SW 1271 (cell line): ENCODE results near the gene TGFBR2.
A peak's percentile ranks its signal among the peaks of the same experiment; 100 is the strongest.
"Not testable (repeated sequence)": the region's sequence is repeated elsewhere in the genome, so short reads cannot be mapped to it uniquely, and the experiment has no call there.

Experiments
- DNase-seq, 2 experiments: peaks; one replicate each; lab custom pipeline; 2025; lab: John Stamatoyannopoulos, UW

The TGFBR2 gene

GRCh38 chr3:30658328-30659052 lies 52.1 kb downstream of the TGFBR2 start:
- DNase-seq, result peak in 1 of 2 experiments; percentile 63

- DNase-seq, result peak; percentile 85 to 99
Observed at GRCh38 chr3:30659270-30660130, 53.1 kb downstream of the TGFBR2 start.

DNA sequence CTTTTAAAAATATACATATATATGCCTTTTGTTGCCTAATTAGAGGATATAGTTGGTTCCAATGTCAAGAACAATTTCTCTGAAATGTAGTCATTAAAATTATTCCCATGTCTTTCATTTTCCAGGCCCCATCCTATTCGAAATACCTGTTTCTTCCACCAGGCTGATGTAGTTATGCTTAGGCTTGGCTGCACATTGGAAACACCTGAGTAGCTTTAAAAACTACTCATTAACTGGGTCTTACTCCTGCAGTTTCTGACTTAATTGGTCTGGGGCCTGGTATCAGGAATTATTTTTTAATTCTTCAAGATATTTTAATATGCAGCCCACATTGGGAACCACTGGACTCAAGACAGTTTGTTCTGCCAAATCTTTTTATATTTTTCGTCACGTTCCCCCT lies 53.7 kb downstream of the TGFBR2 start:
- DNase-seq, result no peak

- DNase-seq, result no peak
Observed at GRCh38 chr3:30660656-30661055, 54.3 kb downstream of the TGFBR2 start.

DNA sequence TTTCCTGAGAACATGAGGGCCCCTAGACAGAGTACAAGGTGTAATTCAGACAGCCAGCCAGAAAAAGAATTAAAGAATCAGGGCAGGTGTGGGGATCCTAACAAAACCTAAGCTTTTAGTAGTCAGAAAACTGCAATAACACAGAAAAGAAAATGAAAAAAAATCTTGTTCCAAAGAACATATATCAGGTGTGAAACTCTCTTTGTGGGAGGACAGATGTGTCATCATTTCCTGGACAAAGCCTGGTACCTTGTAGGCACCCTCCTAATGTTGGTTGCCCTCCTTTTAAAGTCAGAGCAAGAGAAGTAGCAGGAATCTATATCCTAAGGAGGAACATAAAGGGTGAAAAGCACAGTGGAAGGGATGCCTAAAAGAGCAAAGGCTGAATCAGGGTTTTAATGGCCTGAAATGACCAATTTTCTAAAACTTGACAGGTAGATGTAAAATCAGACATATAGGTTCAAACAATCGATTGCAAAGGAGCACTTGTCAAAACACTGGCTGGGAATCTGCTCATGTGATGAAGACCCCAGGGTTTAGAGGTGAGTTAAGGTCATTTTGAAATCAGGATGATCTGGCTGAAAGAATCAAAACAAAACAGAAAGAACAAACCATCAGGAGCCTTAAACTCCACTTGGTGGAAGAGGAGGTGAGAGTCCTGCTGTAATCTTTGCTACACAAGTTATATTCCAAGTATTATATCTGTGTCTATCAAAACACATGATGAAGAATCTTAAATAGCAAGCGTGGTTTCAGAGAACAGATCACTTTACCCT lies 54.9 kb downstream of the TGFBR2 start:
- DNase-seq, result no peak

DNA sequence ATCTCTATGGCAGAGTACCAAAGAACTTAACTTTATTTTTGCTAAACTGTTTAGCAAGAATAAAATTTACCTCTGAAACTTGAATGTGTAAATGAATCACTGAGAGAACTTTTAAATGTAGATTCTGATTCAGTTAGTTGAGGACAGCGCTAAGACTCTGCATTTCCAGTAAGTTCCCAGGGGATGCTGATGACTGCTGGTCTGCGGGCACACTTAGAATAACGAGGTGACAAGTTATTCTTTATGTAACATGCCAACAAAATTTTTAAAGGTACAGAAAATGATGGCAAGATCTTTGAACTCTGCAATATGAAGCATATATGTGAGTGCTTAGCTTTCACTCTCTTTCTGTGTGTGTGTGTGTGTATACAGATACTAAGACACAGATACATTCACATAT lies 56.4 kb downstream of the TGFBR2 start:
- no peak for DNase-seq

GRCh38 chr3:30663533-30664241 lies 57.3 kb downstream of the TGFBR2 start:
- DNase-seq, result no peak

GRCh38 chr3:30664459-30664858 lies 58.1 kb downstream of the TGFBR2 start:
- DNase-seq, result no peak

DNA sequence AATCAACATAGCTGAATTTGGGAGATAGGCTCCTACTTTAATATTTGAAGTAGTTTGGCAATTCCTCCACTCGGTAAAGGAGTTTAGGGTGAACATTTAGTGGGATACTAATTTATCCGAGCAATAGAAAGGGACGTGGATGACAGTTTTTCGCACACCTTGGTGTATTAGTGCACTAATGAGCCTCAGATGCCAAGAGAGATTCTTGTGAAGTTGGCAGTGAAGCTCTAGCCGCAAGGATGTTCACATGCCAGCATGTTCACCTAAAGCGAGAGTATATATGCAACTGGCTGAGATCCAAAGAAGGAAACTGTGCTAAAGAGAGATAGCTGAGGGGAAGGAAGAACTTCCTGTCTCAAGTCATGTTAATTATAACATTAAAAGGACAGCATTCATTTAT lies 58.5 kb downstream of the TGFBR2 start:
- no peak for DNase-seq

- no peak for DNase-seq
Observed at GRCh38 chr3:30665539-30665938, 59.1 kb downstream of the TGFBR2 start.

- DNase-seq, result no peak
Observed at GRCh38 chr3:30666572-30667279, 60.3 kb downstream of the TGFBR2 start.

DNA sequence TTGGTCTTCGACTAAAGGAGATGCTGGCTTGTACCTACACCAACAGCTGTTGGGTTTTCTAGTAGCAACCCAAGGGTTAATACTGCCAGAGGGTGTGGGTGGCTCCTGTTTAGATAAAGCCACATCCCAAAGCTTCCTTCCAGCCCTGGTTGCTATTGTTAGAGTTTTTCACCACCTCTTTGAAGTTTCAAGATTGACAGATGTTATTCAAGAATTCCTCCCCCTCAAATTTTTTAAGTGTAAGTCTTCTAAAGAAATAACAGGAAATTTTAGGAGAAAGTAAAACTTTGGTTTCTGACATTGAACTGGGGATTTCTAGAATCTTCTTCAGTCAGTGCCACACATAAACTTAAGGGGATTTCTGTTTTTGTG lies 60.9 kb downstream of the TGFBR2 start:
- DNase-seq, result peak in 1 of 2 experiments; percentile 27

- DNase-seq, result no peak
Observed at GRCh38 chr3:30668051-30668609, 61.7 kb downstream of the TGFBR2 start.

- DNase-seq, result not testable (repeated sequence)
Observed at GRCh38 chr3:30669360-30669934, 63.0 kb downstream of the TGFBR2 start.

GRCh38 chr3:30670292-30670691 lies 63.9 kb downstream of the TGFBR2 start:
- DNase-seq, result no peak

DNA sequence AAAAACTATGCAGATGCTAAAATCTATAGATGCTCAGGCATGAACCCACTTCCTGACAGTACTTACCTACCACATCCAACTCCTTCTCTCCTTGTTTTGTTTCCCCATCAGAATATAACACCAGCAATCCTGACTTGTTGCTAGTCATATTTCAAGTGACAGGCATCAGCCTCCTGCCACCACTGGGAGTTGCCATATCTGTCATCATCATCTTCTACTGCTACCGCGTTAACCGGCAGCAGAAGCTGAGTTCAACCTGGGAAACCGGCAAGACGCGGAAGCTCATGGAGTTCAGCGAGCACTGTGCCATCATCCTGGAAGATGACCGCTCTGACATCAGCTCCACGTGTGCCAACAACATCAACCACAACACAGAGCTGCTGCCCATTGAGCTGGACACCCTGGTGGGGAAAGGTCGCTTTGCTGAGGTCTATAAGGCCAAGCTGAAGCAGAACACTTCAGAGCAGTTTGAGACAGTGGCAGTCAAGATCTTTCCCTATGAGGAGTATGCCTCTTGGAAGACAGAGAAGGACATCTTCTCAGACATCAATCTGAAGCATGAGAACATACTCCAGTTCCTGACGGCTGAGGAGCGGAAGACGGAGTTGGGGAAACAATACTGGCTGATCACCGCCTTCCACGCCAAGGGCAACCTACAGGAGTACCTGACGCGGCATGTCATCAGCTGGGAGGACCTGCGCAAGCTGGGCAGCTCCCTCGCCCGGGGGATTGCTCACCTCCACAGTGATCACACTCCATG lies 65.3 kb downstream of the TGFBR2 start:
- no peak for DNase-seq

DNA sequence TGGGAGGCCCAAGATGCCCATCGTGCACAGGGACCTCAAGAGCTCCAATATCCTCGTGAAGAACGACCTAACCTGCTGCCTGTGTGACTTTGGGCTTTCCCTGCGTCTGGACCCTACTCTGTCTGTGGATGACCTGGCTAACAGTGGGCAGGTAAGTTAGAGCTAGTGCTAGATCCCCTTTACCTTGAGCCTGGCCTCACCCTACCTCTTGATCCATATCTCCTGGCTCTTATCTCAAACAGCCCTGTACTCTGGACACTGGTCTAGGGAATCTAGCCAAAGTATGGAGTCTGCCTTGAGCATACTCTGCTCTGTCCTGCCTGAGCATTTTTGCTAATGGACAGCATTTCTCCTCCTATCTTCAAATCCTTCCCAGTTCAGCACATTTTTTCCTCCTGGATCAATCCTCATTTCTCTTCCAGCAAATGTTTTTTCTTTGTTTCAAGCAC lies 65.9 kb downstream of the TGFBR2 start:
- DNase-seq, result no peak

- DNase-seq, result no peak
Observed at GRCh38 chr3:30672959-30673358, 66.6 kb downstream of the TGFBR2 start.

GRCh38 chr3:30673425-30674341 lies 67.3 kb downstream of the TGFBR2 start:
- DNase-seq, result no peak
